Measurements from ENCODE around the gene IFI27. TPM values are rescaled to one million over a fixed set of nuclear protein-coding genes. Genes with fewer than 3 reads are reported as not detected.

The IFI27 gene
- total and polyA plus RNA-seq, 2 of the 8 experiments (the other 6 are each of a cell fraction or from before 2014, with no cell fraction given): 0.76 to 2.2 TPM

DNA sequence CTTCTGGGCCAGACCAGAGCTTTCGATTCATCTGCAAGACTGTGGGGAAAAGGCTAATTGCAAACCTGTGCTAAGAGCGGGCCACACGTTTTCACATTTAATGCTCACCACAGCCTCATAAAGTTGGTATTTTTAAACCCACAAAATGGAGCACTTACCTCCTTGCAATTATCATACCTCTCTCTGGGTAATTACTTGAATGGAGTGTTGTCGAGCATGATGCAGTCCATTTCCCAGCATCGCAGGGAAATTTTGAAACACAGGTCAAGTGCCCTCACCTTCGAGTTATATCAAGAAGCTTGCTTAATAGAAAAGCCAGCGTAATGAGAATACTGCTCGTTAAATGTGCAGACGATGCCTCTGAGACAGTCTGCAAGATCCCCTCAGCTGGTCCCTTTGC, 27.7 kb downstream of the IFI27 start:
- no peak overlapping the region for H3K4me3 ChIP-seq (ENCODE audit: extremely low read depth in 1 of 4, insufficient read depth in 2 of 4, low read depth in 3 of 4, low read length in 4 of 4)
- FAIRE-seq (no peak), DNase-seq (ENCODE audit: low read depth in 1 of 2, low spot score in 2 of 2) (peak in 1 of 2 experiments; percentile 19)
- H3K14ac ChIP-seq (ENCODE audit: insufficient read length): no peak overlapping the region
- H4K5ac ChIP-seq (ENCODE audit: insufficient read length, low read depth, low read length): no peak overlapping the region
- CTCF ChIA-PET (ENCODE audit: partially characterized antibody): interaction anchor here (0.8 to 9.2 kb wide), 16 partner anchors 9 to 236 kb away, joined by 3 to 148 read pairs (median 8); partner anchors contain the start of gene IFI27L2
- POLR2A ChIA-PET (ENCODE audit: partially characterized antibody): interaction anchor here (1.0 kb wide), 1 partner anchor 103 kb away, joined by 3 read pairs; no protein-coding TSS in a partner anchor
- no peaks in the 10 kb centered on the region for H4K20me1 ChIP-seq (replicated peaks in 1 of 2; ENCODE audit: control insufficient read depth in 1 of 2, insufficient read depth in 2 of 2, low read length in 2 of 2)
- TF ChIP-seq, protein P1, sequence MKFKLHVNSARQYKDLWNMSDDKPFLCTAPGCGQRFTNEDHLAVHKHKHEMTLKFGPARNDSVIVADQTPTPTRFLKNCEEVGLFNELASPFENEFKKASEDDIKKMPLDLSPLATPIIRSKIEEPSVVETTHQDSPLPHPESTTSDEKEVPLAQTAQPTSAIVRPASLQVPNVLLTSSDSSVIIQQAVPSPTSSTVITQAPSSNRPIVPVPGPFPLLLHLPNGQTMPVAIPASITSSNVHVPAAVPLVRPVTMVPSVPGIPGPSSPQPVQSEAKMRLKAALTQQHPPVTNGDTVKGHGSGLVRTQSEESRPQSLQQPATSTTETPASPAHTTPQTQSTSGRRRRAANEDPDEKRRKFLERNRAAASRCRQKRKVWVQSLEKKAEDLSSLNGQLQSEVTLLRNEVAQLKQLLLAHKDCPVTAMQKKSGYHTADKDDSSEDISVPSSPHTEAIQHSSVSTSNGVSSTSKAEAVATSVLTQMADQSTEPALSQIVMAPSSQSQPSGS (IDR thresholded peaks at IDR 0.05; ENCODE audit: low read length): no peak
- no peak for TF ChIP-seq TAF1 (IDR thresholded peaks at IDR 0.05; ENCODE audit: low read depth, low read length)
- no peak for TF ChIP-seq SAP30 (IDR thresholded peaks at IDR 0.05; ENCODE audit: insufficient read depth, insufficient replicate concordance, low read length)
- TF ChIP-seq ZNF274 (IDR thresholded peaks at IDR 0.05; ENCODE audit: borderline replicate concordance, extremely low read depth, low read length): no peak
- no peak for TF ChIP-seq JUND (IDR thresholded peaks at IDR 0.05; ENCODE audit: low read length)
- peaks cover 5 to 8% of the 10 kb centered on the region in 2 experiments; a peak in 1 of 4 replicates for H3K9me3 ChIP-seq (ENCODE audit: insufficient read depth in 2 of 2, low read depth in 1 of 2, low read length in 1 of 2)
- no peaks in the 10 kb centered on the region for H3K27me3 ChIP-seq (replicated peaks in 1 of 4; ENCODE audit: control insufficient read depth in 3 of 4, extremely low read depth in 1 of 4, insufficient read depth in 3 of 4, low read length in 3 of 4)
- no peaks in the 10 kb centered on the region; a peak in 1 of 8 replicates for H3K36me3 ChIP-seq (ENCODE audit: control insufficient read depth in 2 of 4, insufficient read depth in 4 of 4, low read length in 3 of 4)
- no peaks in the 10 kb centered on the region for H3K79me1 ChIP-seq (ENCODE audit: low read depth, low read length)
- H2AFZ ChIP-seq (ENCODE audit: low read length): peak overlapping the region; percentile 47; the same call in 1 of the 2 replicates
- no peak overlapping the region for H2BK5ac ChIP-seq (ENCODE audit: low read depth, low read length)
- no peaks in the 10 kb centered on the region for H3K79me2 ChIP-seq (ENCODE audit: control insufficient read depth in 1 of 2, insufficient read depth in 2 of 2, low read length in 2 of 2)
- no peak overlapping the region for H3K4ac ChIP-seq (replicated peaks; ENCODE audit: insufficient read length, low read depth, low read length)
- no peak overlapping the region for H3K18ac ChIP-seq (ENCODE audit: extremely low read depth, low read length)
- no peak overlapping the region for H3K23ac ChIP-seq (ENCODE audit: insufficient read length)
- H3K56ac ChIP-seq (replicated peaks; ENCODE audit: insufficient read length, low read depth, low read length): no peak overlapping the region
- no peak overlapping the region for H2BK15ac ChIP-seq (ENCODE audit: low read length)
- 0 out of 7 replicates have a peak overlapping the region, but pooled peaks of 1 of the 4 experiments have one; percentile 6 for H3K9ac ChIP-seq (replicated peaks in 1 of 4; ENCODE audit: extremely low read depth in 1 of 4, low read depth in 3 of 4, low read length in 3 of 4)
- no peak overlapping the region for H3K4me2 ChIP-seq (ENCODE audit: insufficient read depth in 1 of 2, low read depth in 2 of 2, low read length in 2 of 2)
- no peaks in the 10 kb centered on the region for H3K23me2 ChIP-seq (ENCODE audit: low read depth, low read length)
- no peak overlapping the region for H2BK12ac ChIP-seq (ENCODE audit: low read depth, low read length)
- H3K4me1 ChIP-seq (replicated peaks in 1 of 4; ENCODE audit: control insufficient read depth in 3 of 4, insufficient read depth in 4 of 4, low read length in 3 of 4): peaks cover 5 to 17% (median 8%) of the 10 kb centered on the region in 4 experiments; a peak in 6 of 7 replicates
- H4K8ac ChIP-seq (ENCODE audit: extremely low read depth, insufficient read depth, low read length): no peak overlapping the region
- WGBS, 2 experiments (ENCODE audit: extremely low coverage in 1 of 2, insufficient coverage in 1 of 2, insufficient read length in 1 of 2, insufficient replicate concordance in 2 of 2, low coverage in 1 of 2, low lambda C conversion rate in 2 of 2, missing lambda C conversion rate in 1 of 2): 95% methylated on average over 9 of the region's 9 CpGs; no CpG with 5 or more reads in 1 of the 2 experiments
- H4K91ac ChIP-seq (replicated peaks; ENCODE audit: insufficient read length, low read length): no peak overlapping the region
- no peak overlapping the region for H2BK20ac ChIP-seq (ENCODE audit: low read length)
- no peak overlapping the region for H2BK120ac ChIP-seq (replicated peaks; ENCODE audit: low read depth, low read length)
- no peak overlapping the region for H2AK5ac ChIP-seq (ENCODE audit: low read depth, low read length)
- no peak overlapping the region for H3K27ac ChIP-seq (ENCODE audit: low read depth, low read length)
